Occipital lobe (tissue), 2 donors: ENCODE data around the gene CDC42BPB. TPM values are rescaled to one million over a fixed set of nuclear protein-coding genes. Genes with fewer than 3 reads are reported as not detected.

ENCODE experiments used
- DNase-seq: peaks from one replicate; lab custom pipeline; 2025; lab: John Stamatoyannopoulos, UW
- total RNA-seq: library from RNA; depleted of rRNA; stranded (reverse); fragments of >200 nt; gene quantifications from one replicate; pipeline ENCODE4 v1.2.3, GENCODE V29; 2014

Gene CDC42BPB
- total RNA-seq, 1 donor from 2014 or later: 76.4 TPM

- no peak for DNase-seq
Observed at GRCh38 chr14:102914474-102915291, 142.7 kb downstream of the CDC42BPB start.

- no peak for DNase-seq
Observed at GRCh38 chr14:102913341-102914211, 143.8 kb downstream of the CDC42BPB start.

- no peak for DNase-seq
Observed at GRCh38 chr14:102911991-102912761, 145.2 kb downstream of the CDC42BPB start.

- DNase-seq: no peak
Observed at GRCh38 chr14:102911541-102911951, 145.8 kb downstream of the CDC42BPB start.

GRCh38 chr14:102910442-102910841 is 146.9 kb downstream of the CDC42BPB start:
- no peak for DNase-seq

- DNase-seq: no peak
Observed at GRCh38 chr14:102909911-102910310, 147.4 kb downstream of the CDC42BPB start.

- DNase-seq: no peak
Observed at GRCh38 chr14:102909462-102909861, 147.9 kb downstream of the CDC42BPB start.

- DNase-seq: no peak
Observed at GRCh38 chr14:102908766-102909455, 148.4 kb downstream of the CDC42BPB start.

GRCh38 chr14:102907980-102908730 is 149.2 kb downstream of the CDC42BPB start:
- DNase-seq: no peak

GRCh38 chr14:102907303-102907844 is 150.0 kb downstream of the CDC42BPB start:
- no peak for DNase-seq

GRCh38 chr14:102906616-102907302 is 150.6 kb downstream of the CDC42BPB start:
- DNase-seq: no peak

GRCh38 chr14:102905116-102906108 is 151.9 kb downstream of the CDC42BPB start:
- no peak for DNase-seq

GRCh38 chr14:102903889-102904512 is 153.3 kb downstream of the CDC42BPB start:
- no peak for DNase-seq

GRCh38 chr14:102903248-102903888 is 154.0 kb downstream of the CDC42BPB start:
- no peak for DNase-seq

- DNase-seq: no peak
Observed at GRCh38 chr14:102902523-102903247, 154.7 kb downstream of the CDC42BPB start.

GRCh38 chr14:102902086-102902485 is 155.3 kb downstream of the CDC42BPB start:
- no peak for DNase-seq
